Uterus (tissue), 4 donors: ENCODE data around the gene TUBB1. TPM values are rescaled to one million over a fixed set of nuclear protein-coding genes. Genes with fewer than 3 reads are reported as not detected.

Source experiments
- DNase-seq, 2 donors: peaks; one replicate each; pipeline ENCODE4 v3.0.0-alpha.2; 2019 to 2020
- H3K27ac ChIP-seq, 2 donors: fragments of 200-600 bp; sonication (generic); 1 replicate in 1 of 2; 2 replicates in 1 of 2; pipeline ENCODE4 v1.5.1; 2016 to 2018
- H3K27me3 ChIP-seq, 2 donors: fragments of 200-600 bp; sonication (generic); one replicate each; pipeline ENCODE4 v1.5.1; 2018 to 2019; ENCODE audit warnings: control low read depth in 1 of 2
- H3K36me3 ChIP-seq, 2 donors: fragments of 200-600 bp; sonication (generic); one replicate each; pipeline ENCODE4 v1.5.1; 2019; ENCODE audit warnings: control low read depth in 1 of 2
- H3K4me1 ChIP-seq, 2 donors: fragments of 200-600 bp; sonication (generic); one replicate each; pipeline ENCODE4 v1.5.1; 2018 to 2019; ENCODE audit warnings: control low read depth in 1 of 2
- H3K4me3 ChIP-seq, 2 donors: fragments of 200-600 bp; sonication (generic); 1 replicate in 1 of 2; 2 replicates in 1 of 2; pipeline ENCODE4 v1.5.1; 2018 to 2019; ENCODE audit warnings: mild to moderate bottlenecking in 1 of 2
- H3K9me3 ChIP-seq, 2 donors: fragments of 200-600 bp; sonication (generic); one replicate each; pipeline ENCODE4 v1.5.1; 2019; ENCODE audit warnings: control low read depth in 1 of 2
- POLR2A ChIP-seq, 2 donors: fragments of 450-650 bp; IDR thresholded peaks; one replicate each; pipeline ENCODE4 v1.6.1; 2016; ENCODE audit warnings: antibody characterized with exemption in 2 of 2, mild to moderate bottlenecking in 1 of 2, moderate library complexity in 1 of 2
- intact Hi-C: fragments of 100-400 bp; cut with DNase I; formaldehyde crosslinking; loops from one replicate; pipeline ENCODE4 v1.15.1; 2023; ENCODE audit warnings: low total_unique reads
- total RNA-seq, 4 donors: library from RNA; depleted of rRNA in 3 of 4; stranded (reverse); fragments of >200 nt in 3 of 4; gene quantifications; one replicate each; pipeline versions ENCODE4 v1.1.0 to v1.2.4, GENCODE V29; 2014 to 2023
- TF ChIP-seq, protein P1 (sequence below), 4 experiments: fragments of 200-600 bp in 2 of 4; fragments of 450-650 bp in 2 of 4; sonication (generic) in 2 of 4; IDR thresholded peaks; one replicate each; pipeline ENCODE4 v1.5.1; 2016 to 2019; ENCODE audit warnings: antibody characterized with exemption in 4 of 4, mild to moderate bottlenecking in 2 of 4, moderate library complexity in 1 of 4
- donor health status: DM: yes; HTN: yes; CAD: no.

TUBB1 gene
- total RNA-seq, 4 donors from 2014 or later: 0.26 to 0.48 TPM; not detected in 2

DNA sequence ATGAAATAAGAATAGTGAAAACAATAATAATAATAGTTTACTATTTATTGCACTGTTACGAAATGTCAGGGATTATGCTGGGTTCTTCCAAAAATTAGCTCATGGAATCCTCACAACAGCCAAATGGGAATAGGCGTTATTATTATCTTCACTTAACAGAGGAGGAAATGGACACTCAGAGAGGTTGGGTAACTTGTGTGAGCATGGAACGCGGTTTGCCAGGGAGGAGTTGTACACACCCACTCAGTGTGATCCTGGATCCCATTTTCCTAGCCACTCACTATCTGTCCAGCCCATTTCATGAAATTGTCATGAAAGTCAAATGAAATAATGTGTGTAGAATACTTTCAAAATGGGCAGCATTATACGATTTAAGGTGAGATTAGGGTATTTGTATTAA is 33.6 kb upstream of the TUBB1 start:
- intact Hi-C loops: loop anchor here (10.0 kb wide), 1 partner anchor 91 kb away; no protein-coding TSS in a partner anchor
- Histone ChIP-seq H3K4me1 (peaks cover 0 to 8% of the 10 kb centered on the region in 2 donors), H3K9me3 (no peaks in the 10 kb centered on the region), H3K27me3 (no peaks in the 10 kb centered on the region), H3K27ac (no peak overlapping the region), H3K36me3 (no peaks in the 10 kb centered on the region), H3K4me3 (no peak overlapping the region)
- TF ChIP-seq, protein P1, sequence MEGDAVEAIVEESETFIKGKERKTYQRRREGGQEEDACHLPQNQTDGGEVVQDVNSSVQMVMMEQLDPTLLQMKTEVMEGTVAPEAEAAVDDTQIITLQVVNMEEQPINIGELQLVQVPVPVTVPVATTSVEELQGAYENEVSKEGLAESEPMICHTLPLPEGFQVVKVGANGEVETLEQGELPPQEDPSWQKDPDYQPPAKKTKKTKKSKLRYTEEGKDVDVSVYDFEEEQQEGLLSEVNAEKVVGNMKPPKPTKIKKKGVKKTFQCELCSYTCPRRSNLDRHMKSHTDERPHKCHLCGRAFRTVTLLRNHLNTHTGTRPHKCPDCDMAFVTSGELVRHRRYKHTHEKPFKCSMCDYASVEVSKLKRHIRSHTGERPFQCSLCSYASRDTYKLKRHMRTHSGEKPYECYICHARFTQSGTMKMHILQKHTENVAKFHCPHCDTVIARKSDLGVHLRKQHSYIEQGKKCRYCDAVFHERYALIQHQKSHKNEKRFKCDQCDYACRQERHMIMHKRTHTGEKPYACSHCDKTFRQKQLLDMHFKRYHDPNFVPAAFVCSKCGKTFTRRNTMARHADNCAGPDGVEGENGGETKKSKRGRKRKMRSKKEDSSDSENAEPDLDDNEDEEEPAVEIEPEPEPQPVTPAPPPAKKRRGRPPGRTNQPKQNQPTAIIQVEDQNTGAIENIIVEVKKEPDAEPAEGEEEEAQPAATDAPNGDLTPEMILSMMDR (IDR thresholded peaks at IDR 0.05): no peak
- no peak for DNase-seq

DNA sequence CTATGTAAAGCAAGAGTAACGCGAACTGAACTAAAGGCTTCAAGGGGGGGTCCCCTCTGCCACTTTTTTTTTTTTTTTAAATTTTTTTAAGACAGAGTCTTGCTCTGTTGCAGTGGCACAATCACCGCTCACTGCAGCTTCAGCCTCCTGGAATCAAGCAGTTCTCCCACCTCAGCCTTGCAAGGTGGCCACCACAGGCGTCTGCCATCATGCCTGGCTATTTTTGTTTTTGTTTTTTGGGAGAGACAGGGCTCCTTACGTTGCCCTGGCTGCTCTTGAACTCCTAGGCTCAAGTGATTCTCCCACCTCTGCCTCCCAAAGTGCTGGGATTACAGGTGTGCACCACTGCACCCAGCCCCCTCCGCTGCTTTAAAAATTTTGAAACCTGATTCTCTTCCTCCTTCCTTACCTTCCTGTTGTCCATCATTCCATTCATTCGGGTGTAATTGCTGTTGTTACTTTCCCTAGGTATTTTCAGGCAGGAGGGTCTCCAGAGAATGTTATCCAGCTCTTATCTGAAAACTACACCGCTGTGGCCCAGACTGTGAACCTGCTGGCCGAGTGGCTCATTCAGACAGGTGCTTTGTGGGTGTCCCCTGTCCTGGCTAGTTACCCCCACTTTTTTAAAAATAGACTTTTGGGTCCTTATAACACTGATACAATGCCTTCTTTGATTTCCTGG is 32.8 kb upstream of the TUBB1 start:
- Histone ChIP-seq H3K27me3 (no peaks in the 10 kb centered on the region), H3K4me1 (peaks cover 0 to 8% of the 10 kb centered on the region in 2 donors), H3K36me3 (no peaks in the 10 kb centered on the region), H3K4me3 (no peak overlapping the region), H3K9me3 (no peaks in the 10 kb centered on the region), H3K27ac (no peak overlapping the region)
- DNase-seq: no peak
- intact Hi-C loops: loop anchor here (10.0 kb wide), 1 partner anchor 92 kb away; no protein-coding TSS in a partner anchor
- TF ChIP-seq, protein P1 (IDR thresholded peaks at IDR 0.05): no peak
- no peak for TF ChIP-seq POLR2A (IDR thresholded peaks at IDR 0.05)

DNA sequence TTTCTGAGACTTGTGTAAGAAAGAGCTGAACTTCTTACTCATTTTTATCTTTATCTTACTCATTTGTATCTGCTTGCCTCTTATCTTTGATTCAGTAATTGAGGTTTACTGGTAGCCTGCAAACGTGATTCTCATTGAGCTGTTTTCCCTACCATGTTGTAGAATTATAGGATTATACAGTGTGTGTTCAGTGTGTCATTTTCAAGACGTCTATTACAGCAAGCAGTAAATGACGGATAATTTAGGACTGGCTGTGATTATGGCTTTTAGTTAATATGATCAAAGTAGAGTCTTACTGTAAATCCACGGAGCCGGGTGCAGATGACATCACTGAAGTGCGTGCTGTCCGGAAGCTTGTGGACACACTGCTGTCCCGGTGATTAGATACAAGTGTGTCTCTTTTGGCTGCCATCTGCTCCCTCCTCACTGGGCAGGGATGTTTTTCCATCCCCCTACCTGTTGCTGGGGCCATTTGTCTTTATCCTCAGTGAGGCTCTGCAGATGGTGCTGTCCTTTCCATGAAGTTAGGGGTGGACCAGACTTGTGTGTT is 32.2 kb upstream of the TUBB1 start:
- Histone ChIP-seq H3K27ac (no peak overlapping the region), H3K27me3 (no peaks in the 10 kb centered on the region), H3K9me3 (no peaks in the 10 kb centered on the region), H3K4me3 (no peak overlapping the region), H3K4me1 (peaks cover 0 to 8% of the 10 kb centered on the region in 2 donors), H3K36me3 (no peaks in the 10 kb centered on the region)
- TF ChIP-seq, protein P1 (IDR thresholded peaks at IDR 0.05): no peak
- no peak for TF ChIP-seq POLR2A (IDR thresholded peaks at IDR 0.05)
- DNase-seq: no peak
- intact Hi-C loops: loop anchor here (10.0 kb wide), 1 partner anchor 92 kb away; no protein-coding TSS in a partner anchor

DNA sequence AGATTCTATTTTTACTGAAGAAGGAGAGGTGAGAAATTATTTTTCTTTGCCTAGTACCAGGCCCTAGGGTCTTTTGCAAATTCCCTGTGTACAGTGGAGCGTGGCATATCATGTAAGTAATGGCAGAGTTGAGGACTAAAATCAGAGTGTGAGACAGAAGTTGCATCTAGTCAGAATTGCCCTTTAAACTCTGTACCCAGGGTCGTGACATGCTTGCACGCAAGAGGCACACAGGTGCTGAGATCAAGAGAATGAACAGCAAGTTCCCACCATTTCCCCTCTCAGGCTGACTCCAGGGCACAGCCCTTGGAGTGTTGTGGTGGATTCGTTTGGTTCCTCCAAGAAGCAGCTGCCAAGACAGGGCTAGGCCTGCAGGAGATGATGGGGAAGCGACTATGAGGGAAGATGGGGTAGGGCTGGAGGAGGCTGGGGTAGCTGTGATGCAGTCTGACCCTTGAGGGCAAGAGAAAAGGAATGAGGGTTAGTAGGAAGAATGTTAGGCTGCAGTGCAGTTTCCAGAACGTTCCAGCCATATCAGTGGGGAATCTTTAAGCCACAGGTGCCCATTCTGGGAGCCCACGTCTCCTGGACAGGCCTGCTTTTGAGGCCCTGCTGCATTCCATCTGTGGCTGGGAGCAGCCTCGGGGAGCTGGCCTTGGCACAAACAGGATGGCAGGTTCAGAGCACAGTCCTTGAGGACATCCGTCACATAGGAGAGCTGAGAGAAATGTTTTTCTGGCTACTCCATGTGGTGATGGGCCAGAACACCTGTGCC is 31.3 kb upstream of the TUBB1 start:
- intact Hi-C loops: loop anchor here (10.0 kb wide), 1 partner anchor 93 kb away; no protein-coding TSS in a partner anchor
- Histone ChIP-seq H3K27ac (no peak overlapping the region), H3K27me3 (no peaks in the 10 kb centered on the region), H3K9me3 (no peaks in the 10 kb centered on the region), H3K4me1 (peaks cover 0 to 6% of the 10 kb centered on the region in 2 donors), H3K36me3 (no peaks in the 10 kb centered on the region), H3K4me3 (no peak overlapping the region)
- TF ChIP-seq, protein P1 (IDR thresholded peaks at IDR 0.05): no peak
- DNase-seq: no peak

DNA sequence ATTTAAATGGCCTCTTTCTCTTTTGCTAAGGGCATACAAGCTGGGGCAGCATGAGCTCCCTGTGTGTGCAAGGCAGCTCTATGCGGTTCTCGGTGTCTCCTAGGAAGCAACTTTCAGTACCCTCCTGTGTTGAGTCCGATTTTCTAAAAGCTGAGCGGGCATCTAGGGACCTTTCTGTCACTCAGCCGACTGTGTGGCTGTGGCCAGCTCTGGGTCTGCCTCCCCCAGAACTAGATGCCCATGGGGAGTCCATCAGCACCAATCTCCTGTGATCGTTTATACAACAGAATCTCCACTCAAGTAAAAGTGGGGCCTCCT is 30.7 kb upstream of the TUBB1 start:
- H3K27me3 ChIP-seq: no peaks in the 10 kb centered on the region
- TF ChIP-seq POLR2A (IDR thresholded peaks at IDR 0.05): no peak
- TF ChIP-seq, protein P1 (IDR thresholded peaks at IDR 0.05): no peak
- H3K9me3 ChIP-seq: no peaks in the 10 kb centered on the region
- no peak overlapping the region for H3K27ac ChIP-seq
- intact Hi-C loops: loop anchor here (10.0 kb wide), 1 partner anchor 94 kb away; no protein-coding TSS in a partner anchor
- no peak overlapping the region for H3K4me3 ChIP-seq
- DNase-seq: no peak
- H3K4me1 ChIP-seq: peaks cover 0 to under 1% of the 10 kb centered on the region in 2 donors
- H3K36me3 ChIP-seq: no peaks in the 10 kb centered on the region
